ENCODE measurements around the gene MEGF6. TPM values are rescaled to one million over a fixed set of nuclear protein-coding genes. Genes with fewer than 3 reads are reported as not detected.

Gene MEGF6
- polyA plus RNA-seq, 1 donor (not counting 4 experiments of a cell fraction or from before 2014, with no cell fraction given): 0.24 TPM

DNA sequence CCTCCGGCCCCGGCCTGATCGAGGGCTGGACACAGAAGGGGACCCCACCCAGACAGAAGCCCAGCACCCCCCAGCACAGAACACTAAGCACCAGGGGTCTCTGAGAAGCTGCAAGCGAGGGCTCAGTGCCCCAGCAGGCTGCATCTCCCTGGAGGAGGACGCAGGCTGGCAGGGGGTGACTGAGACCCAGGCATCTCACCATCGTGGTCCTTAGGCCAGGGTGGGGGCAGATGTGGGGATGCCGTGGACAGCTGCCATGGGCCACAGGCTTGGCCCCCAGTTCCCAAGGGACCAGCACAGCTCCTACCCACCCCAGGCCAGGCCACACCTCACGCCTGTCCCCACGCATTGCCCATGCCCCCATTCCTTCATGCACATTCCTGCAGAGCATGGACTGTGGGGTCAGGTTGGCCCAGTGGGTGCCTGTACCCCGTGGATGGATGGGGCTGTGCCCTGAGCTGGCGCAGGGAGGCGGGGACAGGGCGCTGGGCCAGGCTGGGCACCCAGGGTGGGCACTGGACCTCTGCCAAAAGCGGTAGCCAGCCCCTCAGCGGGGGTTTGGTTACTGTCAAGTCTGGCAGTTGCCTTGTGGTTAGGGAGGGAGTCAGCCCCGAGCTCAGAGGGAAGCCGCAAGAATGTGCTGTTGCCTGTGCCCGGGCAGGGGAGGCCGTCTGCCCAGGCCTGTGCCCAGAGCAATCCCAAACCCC is 95.4 kb downstream of the MEGF6 start:
- Histone ChIP-seq H3K79me2 (ENCODE audit: control insufficient read depth, insufficient read depth, low read length) (no peaks in the 10 kb centered on the region), H3K9ac (ENCODE audit: control insufficient read depth, extremely low read depth, insufficient read depth, low read length) (no peak overlapping the region), H3K27me3 (ENCODE audit: control insufficient read depth, extremely low read depth, insufficient read depth, low read length) (no peaks in the 10 kb centered on the region), H3K4me1 (ENCODE audit: control insufficient read depth, extremely low read depth, insufficient read depth, low read length) (no peaks in the 10 kb centered on the region), H3K4me2 (ENCODE audit: control insufficient read depth, extremely low read depth, insufficient read depth, low read depth, low read length) (no peak overlapping the region), H2AFZ (ENCODE audit: control insufficient read depth, low read length) (no peak overlapping the region), H3K4me3 (ENCODE audit: control insufficient read depth in 2 of 3, extremely low read depth in 1 of 3, insufficient read depth in 2 of 3, low read depth in 1 of 3, low read length in 3 of 3) (no peak overlapping the region), H3K27ac (ENCODE audit: control insufficient read depth, insufficient read depth, low read length) (no peak overlapping the region), H3K36me3 (ENCODE audit: control insufficient read depth in 2 of 2, extremely low read depth in 1 of 2, insufficient read depth in 2 of 2, low read length in 2 of 2) (no peaks in the 10 kb centered on the region), H4K20me1 (ENCODE audit: control insufficient read depth, extremely low read depth, insufficient read depth, low read length) (no peaks in the 10 kb centered on the region), H3K9me1 (ENCODE audit: control insufficient read depth, extremely low read depth, insufficient read depth, low read length) (no peaks in the 10 kb centered on the region), H3K9me3 (ENCODE audit: control insufficient read depth, low read depth, low read length) (no peaks in the 10 kb centered on the region)
- FAIRE-seq (no peak), DNase-seq (ENCODE audit: low read depth, low spot score) (no peak)
- dilution Hi-C loops (cut with MboI; ENCODE audit: extremely low pct_ligation_motif_present, low sequenced_read_pairs): no loop called here
- no peak for TF ChIP-seq EZH2 (IDR thresholded peaks at IDR 0.05; ENCODE audit: low read length)
- TF ChIP-seq, protein P1, sequence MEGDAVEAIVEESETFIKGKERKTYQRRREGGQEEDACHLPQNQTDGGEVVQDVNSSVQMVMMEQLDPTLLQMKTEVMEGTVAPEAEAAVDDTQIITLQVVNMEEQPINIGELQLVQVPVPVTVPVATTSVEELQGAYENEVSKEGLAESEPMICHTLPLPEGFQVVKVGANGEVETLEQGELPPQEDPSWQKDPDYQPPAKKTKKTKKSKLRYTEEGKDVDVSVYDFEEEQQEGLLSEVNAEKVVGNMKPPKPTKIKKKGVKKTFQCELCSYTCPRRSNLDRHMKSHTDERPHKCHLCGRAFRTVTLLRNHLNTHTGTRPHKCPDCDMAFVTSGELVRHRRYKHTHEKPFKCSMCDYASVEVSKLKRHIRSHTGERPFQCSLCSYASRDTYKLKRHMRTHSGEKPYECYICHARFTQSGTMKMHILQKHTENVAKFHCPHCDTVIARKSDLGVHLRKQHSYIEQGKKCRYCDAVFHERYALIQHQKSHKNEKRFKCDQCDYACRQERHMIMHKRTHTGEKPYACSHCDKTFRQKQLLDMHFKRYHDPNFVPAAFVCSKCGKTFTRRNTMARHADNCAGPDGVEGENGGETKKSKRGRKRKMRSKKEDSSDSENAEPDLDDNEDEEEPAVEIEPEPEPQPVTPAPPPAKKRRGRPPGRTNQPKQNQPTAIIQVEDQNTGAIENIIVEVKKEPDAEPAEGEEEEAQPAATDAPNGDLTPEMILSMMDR (optimal IDR thresholded peaks at IDR 0.05 in 1 of 3, IDR thresholded peaks at IDR 0.05 in 1 of 3, conservative IDR thresholded peaks at IDR 0.05 in 1 of 3; ENCODE audit: extremely low read depth in 1 of 3, insufficient read depth in 2 of 3, low read length in 3 of 3): no peak

DNA sequence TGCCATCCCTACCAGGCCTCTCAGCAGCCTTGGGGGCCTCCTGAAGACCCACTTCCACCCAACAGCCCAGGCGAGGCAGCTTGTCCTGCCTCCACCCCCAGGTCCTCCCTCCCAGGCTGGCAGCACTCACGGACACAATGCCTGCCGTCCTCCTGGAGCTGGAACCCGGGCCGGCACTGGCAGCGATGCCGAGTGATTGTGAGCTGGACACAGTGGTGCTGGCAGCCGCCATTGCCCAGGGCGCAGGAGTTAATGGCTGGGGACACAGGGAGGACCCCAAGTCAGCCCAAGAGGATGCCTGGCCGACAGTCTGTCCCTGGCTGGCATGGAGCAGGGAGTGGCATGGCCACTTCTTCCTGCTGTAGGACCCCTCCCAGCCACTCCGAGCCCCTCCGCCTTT is 96.0 kb downstream of the MEGF6 start:
- DNase-seq (ENCODE audit: low read depth, low spot score) (no peak), FAIRE-seq (no peak)
- no peak overlapping the region for H3K27ac ChIP-seq (ENCODE audit: control insufficient read depth, insufficient read depth, low read length)
- no peaks in the 10 kb centered on the region for H3K4me1 ChIP-seq (ENCODE audit: control insufficient read depth, extremely low read depth, insufficient read depth, low read length)
- no peak for TF ChIP-seq EZH2 (IDR thresholded peaks at IDR 0.05; ENCODE audit: low read length)
- TF ChIP-seq, protein P1 (optimal IDR thresholded peaks at IDR 0.05 in 1 of 3, IDR thresholded peaks at IDR 0.05 in 1 of 3, conservative IDR thresholded peaks at IDR 0.05 in 1 of 3; ENCODE audit: extremely low read depth in 1 of 3, insufficient read depth in 2 of 3, low read length in 3 of 3): no peak
- H3K9me3 ChIP-seq (ENCODE audit: control insufficient read depth, low read depth, low read length): no peaks in the 10 kb centered on the region
- no peaks in the 10 kb centered on the region for H3K9me1 ChIP-seq (ENCODE audit: control insufficient read depth, extremely low read depth, insufficient read depth, low read length)
- no peak overlapping the region for H3K4me2 ChIP-seq (ENCODE audit: control insufficient read depth, extremely low read depth, insufficient read depth, low read depth, low read length)
- H3K4me3 ChIP-seq (ENCODE audit: control insufficient read depth in 2 of 3, extremely low read depth in 1 of 3, insufficient read depth in 2 of 3, low read depth in 1 of 3, low read length in 3 of 3): no peak overlapping the region
- H2AFZ ChIP-seq (ENCODE audit: control insufficient read depth, low read length): no peak overlapping the region
- H3K36me3 ChIP-seq (ENCODE audit: control insufficient read depth in 2 of 2, extremely low read depth in 1 of 2, insufficient read depth in 2 of 2, low read length in 2 of 2): no peaks in the 10 kb centered on the region
- dilution Hi-C loops (cut with MboI; ENCODE audit: extremely low pct_ligation_motif_present, low sequenced_read_pairs): no loop called here
- no peak overlapping the region for H3K9ac ChIP-seq (ENCODE audit: control insufficient read depth, extremely low read depth, insufficient read depth, low read length)
- H4K20me1 ChIP-seq (ENCODE audit: control insufficient read depth, extremely low read depth, insufficient read depth, low read length): no peaks in the 10 kb centered on the region
- no peaks in the 10 kb centered on the region for H3K79me2 ChIP-seq (ENCODE audit: control insufficient read depth, insufficient read depth, low read length)
- H3K27me3 ChIP-seq (ENCODE audit: control insufficient read depth, extremely low read depth, insufficient read depth, low read length): no peaks in the 10 kb centered on the region
